ENCODE measurements around the gene RAB13.

RAB13 gene

GRCh38 chr1:153932156-153933131 is 53.7 kb downstream of the RAB13 start:
- DNase-seq (ENCODE audit: low read depth) = no peak

Data from stimulated activated CD8-positive, alpha-beta memory T cell treated with anti-CD3 and anti-CD28 coated beads, Interleukin-12 subunit alpha, Interleukin-12 subunit beta, amount 100 ng/mL, for 1 hour (primary cell).